Activated gamma-delta T cell treated with Interleukin-2 at 50 U/mL for 16 hours (primary cell): ENCODE measurements around the gene SCN3B.

Experiments
- DNase-seq: peaks from one replicate; pipeline ENCODE4 v3.0.0-alpha.2; 2020

The SCN3B gene

GRCh38 chr11:123594188-123594901, 60.1 kb downstream of the SCN3B start:
- no peak for DNase-seq

GRCh38 chr11:123593570-123593969, 60.9 kb downstream of the SCN3B start:
- DNase-seq = no peak

- no peak for DNase-seq
These were observed 64.0 kb downstream of the SCN3B start for GRCh38 chr11:123590296-123590912.

GRCh38 chr11:123588864-123589262, 65.6 kb downstream of the SCN3B start:
- DNase-seq = no peak

GRCh38 chr11:123588117-123588863, 66.1 kb downstream of the SCN3B start:
- DNase-seq = no peak

GRCh38 chr11:123587559-123587958, 66.9 kb downstream of the SCN3B start:
- DNase-seq = no peak

- no peak for DNase-seq
These were observed 67.4 kb downstream of the SCN3B start for GRCh38 chr11:123587044-123587443.

- DNase-seq = no peak
These were observed 67.9 kb downstream of the SCN3B start for GRCh38 chr11:123586568-123586967.

GRCh38 chr11:123585706-123586105, 68.7 kb downstream of the SCN3B start:
- no peak for DNase-seq

- no peak for DNase-seq
These were observed 69.2 kb downstream of the SCN3B start for GRCh38 chr11:123585206-123585605.

GRCh38 chr11:123584737-123585136, 69.7 kb downstream of the SCN3B start:
- DNase-seq = no peak

- DNase-seq = no peak
These were observed 70.2 kb downstream of the SCN3B start for GRCh38 chr11:123584186-123584585.

- no peak for DNase-seq
These were observed 71.4 kb downstream of the SCN3B start for GRCh38 chr11:123582992-123583504.

GRCh38 chr11:123581651-123582399, 72.6 kb downstream of the SCN3B start:
- DNase-seq = no peak

- peak; percentile 63 for DNase-seq
These were observed 73.7 kb downstream of the SCN3B start for GRCh38 chr11:123580557-123581275.

- DNase-seq = no peak
These were observed 74.3 kb downstream of the SCN3B start for GRCh38 chr11:123580137-123580536.

- no peak for DNase-seq
These were observed 75.0 kb downstream of the SCN3B start for GRCh38 chr11:123579482-123579812.
